Measurements from ENCODE around the gene SYTL3.

DNA sequence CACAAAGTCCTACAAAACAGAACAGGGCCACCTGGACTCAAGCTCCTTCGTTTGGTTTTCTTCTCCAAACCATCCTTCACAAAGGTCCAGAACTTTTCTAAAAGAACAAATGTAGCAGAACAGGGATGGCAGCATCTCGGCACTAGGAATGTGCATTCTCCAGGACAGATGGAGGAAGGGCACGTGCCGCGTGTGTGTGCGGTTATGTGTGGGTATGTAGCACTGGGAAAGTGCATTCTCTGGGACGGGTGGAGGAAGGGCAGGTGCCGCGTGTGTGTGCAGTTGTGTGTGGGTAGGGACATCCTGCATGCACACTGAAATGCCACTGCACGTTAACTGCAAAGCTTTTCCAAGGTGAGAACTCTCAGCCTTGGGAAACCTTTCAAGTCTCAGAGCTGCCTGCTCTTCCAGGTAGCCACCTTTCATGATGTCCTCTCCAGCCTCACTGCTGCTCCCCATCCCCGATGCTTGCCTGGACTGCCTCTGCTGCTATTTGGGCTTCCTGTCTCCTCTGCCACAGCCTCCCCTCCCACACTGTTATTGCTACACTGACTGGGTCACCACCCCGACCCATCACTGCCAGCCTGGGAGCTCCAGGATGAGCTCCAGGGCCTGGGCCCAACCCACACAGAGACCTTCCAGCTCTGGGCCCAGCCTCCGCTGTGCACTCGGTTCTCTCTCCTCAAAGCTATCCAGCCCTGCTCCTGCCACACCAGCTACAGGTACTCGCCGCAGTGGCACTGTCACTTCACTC lies 121.7 kb downstream of the SYTL3 start:
- no peak for TF ChIP-seq POLR2A (IDR thresholded peaks at IDR 0.05; ENCODE audit: low read depth, low read length)
- 0 out of 2 replicates have a peak, but pooled peaks have one; percentile 32 for TF ChIP-seq POLR2AphosphoS5 (IDR thresholded peaks at IDR 0.05; ENCODE audit: low read depth, low read length)

All from GM12892 (cell line).